ELF-1 (cell line): ENCODE measurements around the gene MYBPC3.

ENCODE experiments used
- DNase-seq: peaks from one replicate; pipeline ENCODE4 v3.0.0-alpha.2; 2016; ENCODE audit warnings: low read depth, low spot score

The MYBPC3 gene

GRCh38 chr11:47352556-47352955 lies at the start of gene MYBPC3:
Gene MYBPC3 (minus strand): TSS chr11:47352702. CDS start chr11:47352647, 55 bp downstream.
- no peak for DNase-seq

GRCh38 chr11:47400768-47401279 lies 48.3 kb upstream of the MYBPC3 start:
- DNase-seq, result peak; percentile 35

- peak; percentile 34 for DNase-seq
Observed at GRCh38 chr11:47399860-47400767, 47.6 kb upstream of the MYBPC3 start.

- DNase-seq, result peak; percentile 41
Observed at GRCh38 chr11:47398551-47398950, 46.0 kb upstream of the MYBPC3 start.

GRCh38 chr11:47398011-47398410 lies 45.5 kb upstream of the MYBPC3 start:
- no peak for DNase-seq

GRCh38 chr11:47396049-47396320 lies 43.5 kb upstream of the MYBPC3 start:
- no peak for DNase-seq

- no peak for DNase-seq
Observed at GRCh38 chr11:47395223-47396048, 42.9 kb upstream of the MYBPC3 start.

- no peak for DNase-seq
Observed at GRCh38 chr11:47394322-47395222, 42.1 kb upstream of the MYBPC3 start.

GRCh38 chr11:47394050-47394321 lies 41.5 kb upstream of the MYBPC3 start:
- DNase-seq, result no peak

- no peak for DNase-seq
Observed at GRCh38 chr11:47393163-47394049, 40.9 kb upstream of the MYBPC3 start.

- DNase-seq, result no peak
Observed at GRCh38 chr11:47392546-47393162, 40.2 kb upstream of the MYBPC3 start.

- DNase-seq, result no peak
Observed at GRCh38 chr11:47391711-47392432, 39.4 kb upstream of the MYBPC3 start.

- DNase-seq, result no peak
Observed at GRCh38 chr11:47391077-47391583, 38.6 kb upstream of the MYBPC3 start.

GRCh38 chr11:47390422-47390760 lies 37.9 kb upstream of the MYBPC3 start:
- no peak for DNase-seq

GRCh38 chr11:47389577-47390421 lies 37.3 kb upstream of the MYBPC3 start:
- DNase-seq, result no peak

GRCh38 chr11:47388697-47389576 lies 36.4 kb upstream of the MYBPC3 start:
- no peak for DNase-seq

GRCh38 chr11:47387944-47388696 lies 35.6 kb upstream of the MYBPC3 start:
- no peak for DNase-seq
